ENCODE data around the gene CD96.
"Not testable (repeated sequence)": the region's sequence is repeated elsewhere in the genome, so short reads cannot be mapped to it uniquely, and the experiment has no call there.

The CD96 gene

GRCh38 chr3:111627092-111627491, 85.1 kb downstream of the CD96 start:
- no peak for DNase-seq

- DNase-seq, result not testable (repeated sequence)
These were observed 87.0 kb downstream of the CD96 start for GRCh38 chr3:111629018-111629417.

- not testable (repeated sequence) for DNase-seq
These were observed 88.6 kb downstream of the CD96 start for GRCh38 chr3:111630638-111631037.

GRCh38 chr3:111635403-111635802, 93.4 kb downstream of the CD96 start:
- no peak for DNase-seq

GRCh38 chr3:111636366-111636885, 94.4 kb downstream of the CD96 start:
- no peak for DNase-seq

GRCh38 chr3:111639316-111639715, 97.3 kb downstream of the CD96 start:
- DNase-seq, result no peak

- no peak for DNase-seq
These were observed 107.1 kb downstream of the CD96 start for GRCh38 chr3:111648991-111649579.

GRCh38 chr3:111650378-111651275, 108.6 kb downstream of the CD96 start:
- no peak for DNase-seq

- no peak for DNase-seq
These were observed 110.6 kb downstream of the CD96 start for GRCh38 chr3:111652492-111653180.

GRCh38 chr3:111653766-111654165, 111.8 kb downstream of the CD96 start:
- no peak for DNase-seq

- no peak for DNase-seq
These were observed 120.0 kb downstream of the CD96 start for GRCh38 chr3:111662012-111662411.

- no peak for DNase-seq
These were observed 120.9 kb downstream of the CD96 start for GRCh38 chr3:111662907-111663306.

GRCh38 chr3:111666041-111666735, 124.2 kb downstream of the CD96 start:
- no peak for DNase-seq

GRCh38 chr3:111667170-111667569, 125.2 kb downstream of the CD96 start:
- DNase-seq, result no peak

GRCh38 chr3:111667621-111668239, 125.7 kb downstream of the CD96 start:
- no peak for DNase-seq

- no peak for DNase-seq
These were observed 126.3 kb downstream of the CD96 start for GRCh38 chr3:111668326-111668725.

- peak; percentile 10 for DNase-seq
These were observed 127.0 kb downstream of the CD96 start for GRCh38 chr3:111668888-111669488.

GRCh38 chr3:111669926-111670630, 128.1 kb downstream of the CD96 start:
- DNase-seq, result no peak

GRCh38 chr3:111672461-111672860, 130.5 kb downstream of the CD96 start:
- DNase-seq, result not testable (repeated sequence)

- DNase-seq, result no peak
These were observed 133.8 kb downstream of the CD96 start for GRCh38 chr3:111675846-111676210.

Data from right kidney (tissue), 1 donor.